D721Med (cell line): ENCODE data around the gene OPA1.

ENCODE experiments used
- DNase-seq: peaks from one replicate; pipeline ENCODE4 v3.0.0; 2011; ENCODE audit warnings: low spot score; ENCODE audit not compliant: insufficient read length
- FAIRE-seq: peaks from 2 replicates; lab custom pipeline; 2011; peaks lifted over from hg19 to GRCh38; lab: Jason Lieb, UNC
- TF ChIP-seq, protein P1 (sequence below): IDR thresholded peaks from 2 replicates; pipeline ENCODE4 v1.5.1; 2012; ENCODE audit warnings: mild to moderate bottlenecking, control low read depth; ENCODE audit not compliant: insufficient read depth; ENCODE audit errors: missing control alignments

Gene OPA1, protein sequence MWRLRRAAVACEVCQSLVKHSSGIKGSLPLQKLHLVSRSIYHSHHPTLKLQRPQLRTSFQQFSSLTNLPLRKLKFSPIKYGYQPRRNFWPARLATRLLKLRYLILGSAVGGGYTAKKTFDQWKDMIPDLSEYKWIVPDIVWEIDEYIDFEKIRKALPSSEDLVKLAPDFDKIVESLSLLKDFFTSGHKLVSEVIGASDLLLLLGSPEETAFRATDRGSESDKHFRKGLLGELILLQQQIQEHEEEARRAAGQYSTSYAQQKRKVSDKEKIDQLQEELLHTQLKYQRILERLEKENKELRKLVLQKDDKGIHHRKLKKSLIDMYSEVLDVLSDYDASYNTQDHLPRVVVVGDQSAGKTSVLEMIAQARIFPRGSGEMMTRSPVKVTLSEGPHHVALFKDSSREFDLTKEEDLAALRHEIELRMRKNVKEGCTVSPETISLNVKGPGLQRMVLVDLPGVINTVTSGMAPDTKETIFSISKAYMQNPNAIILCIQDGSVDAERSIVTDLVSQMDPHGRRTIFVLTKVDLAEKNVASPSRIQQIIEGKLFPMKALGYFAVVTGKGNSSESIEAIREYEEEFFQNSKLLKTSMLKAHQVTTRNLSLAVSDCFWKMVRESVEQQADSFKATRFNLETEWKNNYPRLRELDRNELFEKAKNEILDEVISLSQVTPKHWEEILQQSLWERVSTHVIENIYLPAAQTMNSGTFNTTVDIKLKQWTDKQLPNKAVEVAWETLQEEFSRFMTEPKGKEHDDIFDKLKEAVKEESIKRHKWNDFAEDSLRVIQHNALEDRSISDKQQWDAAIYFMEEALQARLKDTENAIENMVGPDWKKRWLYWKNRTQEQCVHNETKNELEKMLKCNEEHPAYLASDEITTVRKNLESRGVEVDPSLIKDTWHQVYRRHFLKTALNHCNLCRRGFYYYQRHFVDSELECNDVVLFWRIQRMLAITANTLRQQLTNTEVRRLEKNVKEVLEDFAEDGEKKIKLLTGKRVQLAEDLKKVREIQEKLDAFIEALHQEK

DNA sequence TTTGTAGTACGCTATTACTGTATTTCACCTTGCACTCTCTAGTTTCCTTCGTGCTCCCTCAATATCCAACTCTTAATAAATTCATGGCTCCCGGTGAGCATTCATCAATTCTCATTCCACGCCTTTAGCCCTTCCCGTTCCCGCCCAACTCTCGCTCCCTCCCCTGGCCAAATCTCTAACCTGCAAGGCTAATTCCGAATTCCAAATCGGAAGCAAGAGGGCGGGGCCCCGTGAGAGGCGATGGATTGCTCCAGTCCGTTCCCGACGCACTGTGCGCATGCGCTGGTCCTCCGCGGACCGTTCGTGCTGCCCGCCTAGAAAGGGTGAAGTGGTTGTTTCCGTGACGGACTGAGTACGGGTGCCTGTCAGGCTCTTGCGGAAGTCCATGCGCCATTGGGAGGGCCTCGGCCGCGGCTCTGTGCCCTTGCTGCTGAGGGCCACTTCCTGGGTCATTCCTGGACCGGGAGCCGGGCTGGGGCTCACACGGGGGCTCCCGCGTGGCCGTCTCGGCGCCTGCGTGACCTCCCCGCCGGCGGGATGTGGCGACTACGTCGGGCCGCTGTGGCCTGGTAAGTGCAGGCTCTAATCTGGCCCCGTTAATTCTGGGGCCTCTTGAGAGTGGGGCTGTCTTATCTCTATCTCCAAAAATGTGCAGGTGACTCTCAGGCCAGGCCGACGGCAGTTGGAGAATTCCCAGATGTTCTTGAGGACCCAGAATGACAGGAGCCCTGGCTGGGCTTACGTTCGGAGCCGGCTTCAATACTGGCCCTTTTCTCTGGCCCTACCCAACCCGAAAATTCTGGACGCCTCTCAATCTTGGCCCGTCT is at the start of gene OPA1:
Gene OPA1, plus strand, starts transcription at position 368 of the 827 bp plus-strand sequence. Its CDS starts 170 bp downstream, at position 538.
- no peak for FAIRE-seq

DNA sequence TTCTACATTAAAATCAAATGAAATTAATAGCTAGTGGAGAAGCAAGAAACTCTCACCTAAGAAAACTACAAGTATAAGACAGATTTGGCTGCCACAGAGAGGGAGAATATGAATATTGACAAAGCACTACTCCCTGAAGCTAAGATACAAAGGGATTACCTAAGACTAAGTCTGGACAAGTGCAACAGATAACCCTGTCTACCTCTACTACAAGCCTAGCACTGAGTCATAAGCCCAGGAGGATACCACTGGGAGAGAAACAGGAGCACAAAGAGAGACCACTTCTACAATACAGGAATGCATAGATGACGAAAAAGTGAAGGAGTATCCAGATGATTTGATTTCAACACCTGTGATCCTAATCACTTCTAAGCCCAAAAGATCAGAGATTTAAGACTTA is 48.7 kb upstream of the OPA1 start:
- TF ChIP-seq, protein P1, sequence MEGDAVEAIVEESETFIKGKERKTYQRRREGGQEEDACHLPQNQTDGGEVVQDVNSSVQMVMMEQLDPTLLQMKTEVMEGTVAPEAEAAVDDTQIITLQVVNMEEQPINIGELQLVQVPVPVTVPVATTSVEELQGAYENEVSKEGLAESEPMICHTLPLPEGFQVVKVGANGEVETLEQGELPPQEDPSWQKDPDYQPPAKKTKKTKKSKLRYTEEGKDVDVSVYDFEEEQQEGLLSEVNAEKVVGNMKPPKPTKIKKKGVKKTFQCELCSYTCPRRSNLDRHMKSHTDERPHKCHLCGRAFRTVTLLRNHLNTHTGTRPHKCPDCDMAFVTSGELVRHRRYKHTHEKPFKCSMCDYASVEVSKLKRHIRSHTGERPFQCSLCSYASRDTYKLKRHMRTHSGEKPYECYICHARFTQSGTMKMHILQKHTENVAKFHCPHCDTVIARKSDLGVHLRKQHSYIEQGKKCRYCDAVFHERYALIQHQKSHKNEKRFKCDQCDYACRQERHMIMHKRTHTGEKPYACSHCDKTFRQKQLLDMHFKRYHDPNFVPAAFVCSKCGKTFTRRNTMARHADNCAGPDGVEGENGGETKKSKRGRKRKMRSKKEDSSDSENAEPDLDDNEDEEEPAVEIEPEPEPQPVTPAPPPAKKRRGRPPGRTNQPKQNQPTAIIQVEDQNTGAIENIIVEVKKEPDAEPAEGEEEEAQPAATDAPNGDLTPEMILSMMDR, result no peak
- DNase-seq (no peak), FAIRE-seq (peak; percentile 68)

More for the DNA sequence above, at the start of gene OPA1:
- DNase-seq, result peak; percentile 87
- TF ChIP-seq, protein P1, result no peak

DNA sequence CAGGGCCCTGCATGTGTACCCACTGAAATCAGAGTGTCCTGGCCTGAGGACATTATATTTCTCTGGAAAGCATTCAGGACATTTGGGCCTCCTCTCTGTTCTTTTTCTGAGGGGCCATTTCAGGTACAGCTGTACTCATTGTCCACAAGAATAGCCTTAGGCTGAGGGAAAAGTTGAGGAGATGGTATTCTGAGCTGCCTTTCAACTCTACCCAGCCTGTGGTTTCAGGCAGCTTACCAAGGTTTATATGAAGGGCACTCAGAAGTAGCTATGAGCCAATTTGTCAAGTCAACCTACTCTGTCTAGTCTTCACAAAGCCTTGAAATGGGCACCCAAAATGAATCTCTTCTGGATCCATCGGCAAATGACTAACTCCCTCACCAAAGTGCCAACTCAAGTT is 47.7 kb upstream of the OPA1 start:
- DNase-seq (no peak), FAIRE-seq (no peak)
- TF ChIP-seq, protein P1, result no peak

DNA sequence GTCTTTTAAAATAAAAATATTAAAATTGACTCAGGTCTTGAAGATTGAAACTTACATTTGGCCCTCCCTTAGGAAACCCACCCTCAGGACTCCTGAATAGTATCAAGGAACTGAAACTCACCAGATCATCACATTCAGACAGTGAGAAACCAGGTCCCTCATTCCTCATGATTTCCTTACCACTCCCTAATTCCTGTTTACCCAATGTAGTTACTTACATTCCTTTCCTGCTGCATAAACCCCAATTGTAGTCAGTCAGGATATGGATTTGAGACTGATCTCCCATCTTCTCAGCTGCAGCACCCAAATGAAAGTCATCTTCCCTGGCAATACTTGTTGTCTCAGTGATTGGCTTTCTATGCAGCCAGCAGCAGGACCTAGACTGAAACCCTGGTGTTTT is 46.9 kb upstream of the OPA1 start:
- TF ChIP-seq, protein P1, result no peak
- no peak for DNase-seq
- no peak for FAIRE-seq

DNA sequence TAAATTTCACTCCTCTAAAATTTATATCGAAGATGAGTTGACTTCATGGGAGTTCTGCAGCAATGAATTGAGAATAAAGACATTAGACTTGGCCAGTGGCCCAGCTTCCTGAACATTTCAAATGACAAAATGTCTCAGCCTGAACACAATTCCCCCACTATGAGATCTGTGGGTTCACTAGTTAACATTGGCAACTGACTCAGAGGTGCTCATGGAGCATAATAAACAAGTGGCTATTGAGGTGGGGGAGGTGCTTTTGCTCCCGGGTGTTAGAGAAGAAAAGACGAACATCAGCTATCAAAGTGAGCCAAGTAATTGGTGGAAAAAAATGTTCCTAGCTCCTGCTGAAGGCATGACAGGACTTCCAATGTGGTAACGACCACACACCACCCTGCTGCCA is 44.6 kb upstream of the OPA1 start:
- DNase-seq (no peak), FAIRE-seq (no peak)
- TF ChIP-seq, protein P1, result no peak

DNA sequence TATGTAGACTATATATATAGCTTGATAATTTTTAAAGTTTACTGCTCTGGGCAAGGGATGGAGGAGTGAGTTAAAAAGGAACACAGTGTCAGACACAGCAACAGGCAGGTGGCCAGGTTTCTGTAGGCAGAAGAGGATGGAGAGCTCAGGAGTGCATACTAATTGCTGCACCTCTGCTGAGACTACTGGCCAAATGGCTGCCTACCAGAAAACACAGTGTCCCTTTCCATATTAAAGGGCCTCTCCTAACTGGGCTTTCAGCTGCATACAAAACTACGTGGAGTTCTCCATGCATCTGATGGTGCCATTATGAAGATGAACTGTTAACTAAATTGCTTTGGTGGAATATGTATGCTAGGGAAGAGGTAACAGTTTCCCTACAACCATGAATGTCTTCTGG is 40.1 kb upstream of the OPA1 start:
- FAIRE-seq, result no peak
- TF ChIP-seq, protein P1, result no peak
- no peak for DNase-seq
